AG09309 (cell line): ENCODE measurements around the gene UBAP1.
"Not testable (repeated sequence)": the region's sequence is repeated elsewhere in the genome, so short reads cannot be mapped to it uniquely, and the experiment has no call there.

Source experiments
- DNase-seq: peaks from one replicate; pipeline ENCODE4 v3.0.0-alpha.2; 2010; ENCODE audit warnings: low read depth
- H3K4me3 ChIP-seq: 2 replicates; pipeline ENCODE4 v1.5.1; 2011; ENCODE audit warnings: mild to moderate bottlenecking, low read depth, low read length, moderate library complexity; ENCODE audit not compliant: control insufficient read depth
- TF ChIP-seq, protein P1 (sequence below): IDR thresholded peaks from 2 replicates; pipeline ENCODE4 v1.5.1; 2011; ENCODE audit warnings: mild to moderate bottlenecking, low read depth, low read length, inconsistent platforms; ENCODE audit not compliant: insufficient read depth, control insufficient read depth; ENCODE audit errors: missing control alignments

UBAP1 gene

DNA sequence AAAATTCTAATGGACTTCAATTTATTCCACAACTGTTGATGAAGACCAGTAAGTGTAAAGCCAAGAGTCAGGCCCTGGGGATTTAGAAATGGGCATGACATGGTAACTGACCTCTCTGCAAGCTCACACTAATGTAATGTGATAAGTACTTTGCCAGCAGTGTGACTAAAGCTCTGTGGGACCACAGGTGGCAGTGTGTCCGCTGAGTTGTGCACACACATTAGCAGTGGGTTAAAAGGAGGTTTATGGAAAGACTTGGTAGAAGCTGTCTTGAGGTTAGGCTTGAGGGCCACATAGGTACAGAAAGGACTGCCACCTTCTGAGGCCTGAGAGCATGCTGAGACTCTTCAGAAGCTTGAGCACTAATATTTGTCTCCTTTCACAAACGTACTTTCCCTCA is 67.6 kb downstream of the UBAP1 start:
- no peak for DNase-seq
- no peak overlapping the region for H3K4me3 ChIP-seq
- TF ChIP-seq, protein P1, sequence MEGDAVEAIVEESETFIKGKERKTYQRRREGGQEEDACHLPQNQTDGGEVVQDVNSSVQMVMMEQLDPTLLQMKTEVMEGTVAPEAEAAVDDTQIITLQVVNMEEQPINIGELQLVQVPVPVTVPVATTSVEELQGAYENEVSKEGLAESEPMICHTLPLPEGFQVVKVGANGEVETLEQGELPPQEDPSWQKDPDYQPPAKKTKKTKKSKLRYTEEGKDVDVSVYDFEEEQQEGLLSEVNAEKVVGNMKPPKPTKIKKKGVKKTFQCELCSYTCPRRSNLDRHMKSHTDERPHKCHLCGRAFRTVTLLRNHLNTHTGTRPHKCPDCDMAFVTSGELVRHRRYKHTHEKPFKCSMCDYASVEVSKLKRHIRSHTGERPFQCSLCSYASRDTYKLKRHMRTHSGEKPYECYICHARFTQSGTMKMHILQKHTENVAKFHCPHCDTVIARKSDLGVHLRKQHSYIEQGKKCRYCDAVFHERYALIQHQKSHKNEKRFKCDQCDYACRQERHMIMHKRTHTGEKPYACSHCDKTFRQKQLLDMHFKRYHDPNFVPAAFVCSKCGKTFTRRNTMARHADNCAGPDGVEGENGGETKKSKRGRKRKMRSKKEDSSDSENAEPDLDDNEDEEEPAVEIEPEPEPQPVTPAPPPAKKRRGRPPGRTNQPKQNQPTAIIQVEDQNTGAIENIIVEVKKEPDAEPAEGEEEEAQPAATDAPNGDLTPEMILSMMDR, result no peak

DNA sequence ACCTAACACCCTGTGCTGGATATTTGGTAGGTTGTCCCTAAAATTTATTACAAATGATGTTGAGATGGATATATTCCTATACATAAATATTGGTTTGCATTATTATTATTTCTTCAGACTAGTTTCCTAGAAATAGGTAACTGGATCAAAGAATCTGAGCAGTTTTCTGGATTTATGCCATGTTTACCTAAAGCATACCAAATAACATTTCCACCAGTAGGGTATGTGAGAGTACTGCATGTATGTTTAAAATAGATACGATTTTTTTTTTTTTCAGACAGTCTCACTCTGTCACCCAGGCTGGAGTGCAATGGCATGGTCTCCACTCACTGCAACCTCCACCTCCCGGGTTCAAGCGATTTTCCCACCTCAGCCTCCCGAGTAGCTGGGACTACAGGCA is 68.9 kb downstream of the UBAP1 start:
- DNase-seq, H3K4me3 ChIP-seq: not testable (repeated sequence)

DNA sequence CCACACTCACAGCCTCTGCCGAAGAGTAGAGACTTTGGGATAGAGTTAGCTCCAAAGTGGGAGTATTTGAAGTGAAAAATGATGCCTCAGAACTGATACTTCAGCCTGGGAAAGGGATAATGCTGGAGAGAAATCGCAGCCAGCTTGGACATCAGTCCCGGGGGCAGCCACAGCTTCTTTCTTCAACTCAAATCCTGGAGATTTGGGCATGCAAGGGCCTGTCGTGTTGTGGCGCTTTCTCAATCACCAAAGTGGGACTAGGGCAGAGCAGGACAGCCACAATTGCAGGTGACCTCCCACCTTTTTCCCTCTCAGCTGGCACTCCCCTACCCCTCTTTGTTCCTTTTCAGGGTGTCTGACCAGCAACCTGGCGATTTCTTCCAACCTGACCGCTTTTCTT is 70.4 kb downstream of the UBAP1 start:
- no peak overlapping the region for H3K4me3 ChIP-seq
- TF ChIP-seq, protein P1, result no peak
- DNase-seq, result no peak

DNA sequence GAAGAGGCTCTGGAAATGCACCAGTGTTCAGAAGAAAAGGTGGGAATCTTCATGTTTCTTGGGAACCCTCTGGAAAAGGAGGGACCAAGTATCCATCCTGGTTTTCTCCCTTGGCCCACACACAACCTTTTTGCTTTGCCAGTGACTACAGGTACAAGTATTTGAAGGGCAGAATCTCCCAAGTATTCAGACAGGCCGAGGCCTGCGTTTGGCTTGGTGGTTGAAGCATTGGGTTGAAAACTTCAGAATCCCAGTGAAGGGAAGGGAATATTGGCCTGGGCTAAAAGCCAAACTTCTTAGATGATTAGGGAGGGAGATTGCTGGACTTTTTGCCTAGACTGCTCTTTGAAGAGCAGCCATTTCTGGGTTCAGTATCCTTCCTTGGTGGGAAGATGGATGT is 71.9 kb downstream of the UBAP1 start:
- TF ChIP-seq, protein P1, result no peak
- DNase-seq, result no peak
- no peak overlapping the region for H3K4me3 ChIP-seq

DNA sequence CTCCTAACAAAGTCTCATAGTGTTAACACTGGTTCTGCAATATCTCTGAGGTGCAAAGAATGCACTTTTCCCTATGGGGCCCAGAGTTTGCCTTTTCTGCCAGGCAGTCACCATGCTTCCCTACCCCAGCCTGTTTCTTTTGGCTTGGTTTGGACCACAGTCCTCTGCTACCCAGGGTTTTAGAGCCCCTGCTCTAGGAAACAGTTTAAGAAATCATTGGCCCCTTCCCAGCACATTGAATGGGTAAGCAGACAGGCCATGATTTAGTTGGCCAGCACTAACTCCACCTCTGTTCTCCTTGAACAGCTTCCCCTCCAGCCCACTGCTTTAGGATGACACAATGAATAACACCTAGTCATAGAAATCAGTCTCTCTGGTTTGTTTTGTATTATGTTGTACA is 73.2 kb downstream of the UBAP1 start:
- TF ChIP-seq, protein P1, result no peak
- DNase-seq, result no peak
- no peak overlapping the region for H3K4me3 ChIP-seq

DNA sequence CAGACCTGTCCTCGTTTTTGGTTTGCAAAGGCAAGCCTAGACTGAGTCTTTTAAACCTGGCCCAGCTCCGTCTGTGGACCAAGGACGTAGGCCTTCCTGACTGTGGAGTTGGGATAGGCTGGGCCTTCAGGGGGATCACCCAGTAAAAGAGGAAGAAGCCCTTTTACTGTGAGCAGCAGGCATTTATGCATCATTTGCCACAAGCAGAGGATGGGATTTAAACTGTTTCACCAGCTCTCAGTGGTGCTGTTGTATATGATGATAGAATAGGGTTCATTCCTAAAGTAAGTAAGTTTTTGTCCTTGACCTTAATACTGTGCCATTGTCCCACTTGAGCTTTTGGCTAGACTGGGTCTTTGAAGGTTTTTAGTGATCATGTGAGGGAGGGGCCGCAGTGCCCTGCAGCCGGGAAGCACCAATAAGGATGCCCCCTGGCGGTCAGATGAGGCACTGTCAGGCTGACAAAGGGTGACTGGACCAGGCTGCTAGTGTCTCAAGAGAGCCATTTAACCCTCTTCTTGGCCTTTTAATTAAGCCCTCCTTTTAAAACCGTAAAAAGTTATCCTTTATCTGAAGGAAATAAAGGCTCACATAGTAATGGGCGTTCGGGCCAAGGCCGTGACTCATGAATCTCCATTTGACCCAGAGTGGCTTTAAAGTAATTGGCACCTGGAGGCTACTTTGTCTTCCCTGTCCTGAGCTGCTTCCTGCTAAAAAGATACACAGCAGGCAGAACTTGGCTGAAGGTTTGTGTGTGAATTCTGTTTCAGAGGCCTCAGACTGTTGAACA is 74.0 kb downstream of the UBAP1 start:
- no peak for DNase-seq
- no peak overlapping the region for H3K4me3 ChIP-seq
- TF ChIP-seq, protein P1, result peak; percentile 93

DNA sequence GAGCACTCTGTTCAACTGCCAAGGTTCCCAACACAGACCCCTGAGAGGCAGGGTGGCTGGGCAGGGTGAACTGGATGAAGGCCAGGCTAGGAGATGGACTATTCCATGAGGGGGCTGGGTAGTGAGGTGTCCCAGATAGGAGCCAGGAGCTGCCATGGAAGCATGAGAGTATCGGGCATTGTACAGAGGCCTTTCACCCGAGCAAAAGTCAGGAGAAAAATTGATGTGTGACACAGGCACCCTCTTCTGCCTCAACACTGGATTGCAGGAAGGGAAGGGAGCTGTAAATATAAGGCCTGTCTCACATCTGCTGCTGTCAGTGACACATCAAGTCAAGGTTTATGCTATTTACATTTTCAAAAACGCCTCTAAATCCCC is 74.6 kb downstream of the UBAP1 start:
- peak; percentile 35 for DNase-seq
- no peak overlapping the region for H3K4me3 ChIP-seq
- TF ChIP-seq, protein P1, result peak; percentile 62
